Breast epithelium (tissue), 4 donors: Measurements from ENCODE around the gene EFNB1. TPM values are rescaled to one million over a fixed set of nuclear protein-coding genes. Genes with fewer than 3 reads are reported as not detected.

Experiments used
- DNase-seq, 2 donors: peaks; one replicate each; pipeline ENCODE4 v3.0.0-alpha.2; 2019; ENCODE audit warnings: low spot score in 2 of 2
- H3K27ac ChIP-seq, 2 donors: fragments of 200-600 bp; sonication (generic) in 1 of 2; one replicate each; pipeline ENCODE4 v1.5.1; 2016 to 2019; ENCODE audit warnings: mild to moderate bottlenecking in 1 of 2
- H3K27me3 ChIP-seq, 2 donors: fragments of 200-600 bp; sonication (generic) in 1 of 2; one replicate each; pipeline versions ENCODE4 v1.5.1 to v1.6.0; 2017 to 2019; ENCODE audit warnings: control low read depth in 1 of 2, mild to moderate bottlenecking in 1 of 2
- H3K36me3 ChIP-seq: fragments of 200-600 bp; one replicate; pipeline ENCODE4 v1.5.1; 2019
- H3K4me1 ChIP-seq, 2 donors: fragments of 200-600 bp; sonication (generic); one replicate each; pipeline ENCODE4 v1.5.1; 2016 to 2019; ENCODE audit warnings: control low read depth in 1 of 2
- H3K4me3 ChIP-seq, 3 donors: fragments of 200-600 bp; sonication (generic); 1 replicate in 2 of 3; 2 replicates in 1 of 3; pipeline ENCODE4 v1.5.1; 2016 to 2019; ENCODE audit warnings: mild to moderate bottlenecking in 3 of 3, moderate library complexity in 2 of 3
- H3K9me3 ChIP-seq, 2 donors: fragments of 200-600 bp; sonication (generic) in 1 of 2; one replicate each; pipeline ENCODE4 v1.5.1; 2016 to 2019; ENCODE audit warnings: control low read depth in 1 of 2
- POLR2A ChIP-seq: fragments of 450-650 bp; IDR thresholded peaks from one replicate; pipeline ENCODE4 v1.6.1; 2016; ENCODE audit warnings: antibody characterized with exemption, mild to moderate bottlenecking, moderate library complexity
- POLR2AphosphoS5 ChIP-seq, 3 donors: sonication (generic); formaldehyde crosslinking; IDR thresholded peaks; one replicate each; pipeline ENCODE4 v1.6.1; 2017; ENCODE audit warnings: antibody characterized with exemption in 3 of 3
- intact Hi-C: fragments of 100-400 bp; cut with DNase I; formaldehyde crosslinking; loops from one replicate; pipeline ENCODE4 v1.15.1; 2023; ENCODE audit warnings: low total_unique reads
- total RNA-seq, 3 donors: library from RNA; depleted of rRNA; stranded (reverse); fragments of >200 nt; gene quantifications; one replicate each; pipeline ENCODE4 v1.1.0, GENCODE V29; 2016
- TF ChIP-seq, protein P1 (sequence below), 3 donors: fragments of 450-650 bp; IDR thresholded peaks; one replicate each; pipeline ENCODE4 v1.5.1; 2016 to 2017; ENCODE audit warnings: antibody characterized with exemption in 3 of 3, mild to moderate bottlenecking in 3 of 3, moderate library complexity in 3 of 3

EFNB1 gene
- total RNA-seq, 3 donors from 2014 or later, result 19.2 to 46.5 (median 41.4) TPM

DNA sequence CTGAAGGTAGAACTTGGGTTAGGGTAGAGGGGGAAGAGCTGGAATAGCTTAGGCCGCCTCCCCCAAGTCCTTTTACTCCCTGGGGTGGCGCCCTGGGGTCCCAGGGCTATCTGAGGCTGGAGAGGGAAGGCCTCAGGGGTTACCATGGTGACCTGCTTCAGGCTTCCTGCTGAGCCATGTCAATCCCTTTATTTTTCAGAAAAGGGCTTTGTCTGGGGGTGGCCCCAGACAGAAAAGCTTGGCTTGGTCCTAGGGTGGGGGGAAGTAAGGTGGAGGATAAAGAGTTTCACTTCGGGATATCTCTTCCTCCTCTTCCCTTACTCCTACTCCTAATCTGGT is 6.3 kb downstream of the EFNB1 start:
- intact Hi-C loops, result no loop called here
- H3K4me3 ChIP-seq, result no peak overlapping the region
- no peak overlapping the region for H3K27ac ChIP-seq
- no peaks in the 10 kb centered on the region for H3K4me1 ChIP-seq
- TF ChIP-seq POLR2AphosphoS5 (IDR thresholded peaks at IDR 0.05) (no peak), POLR2A (no peak)
- TF ChIP-seq, protein P1, sequence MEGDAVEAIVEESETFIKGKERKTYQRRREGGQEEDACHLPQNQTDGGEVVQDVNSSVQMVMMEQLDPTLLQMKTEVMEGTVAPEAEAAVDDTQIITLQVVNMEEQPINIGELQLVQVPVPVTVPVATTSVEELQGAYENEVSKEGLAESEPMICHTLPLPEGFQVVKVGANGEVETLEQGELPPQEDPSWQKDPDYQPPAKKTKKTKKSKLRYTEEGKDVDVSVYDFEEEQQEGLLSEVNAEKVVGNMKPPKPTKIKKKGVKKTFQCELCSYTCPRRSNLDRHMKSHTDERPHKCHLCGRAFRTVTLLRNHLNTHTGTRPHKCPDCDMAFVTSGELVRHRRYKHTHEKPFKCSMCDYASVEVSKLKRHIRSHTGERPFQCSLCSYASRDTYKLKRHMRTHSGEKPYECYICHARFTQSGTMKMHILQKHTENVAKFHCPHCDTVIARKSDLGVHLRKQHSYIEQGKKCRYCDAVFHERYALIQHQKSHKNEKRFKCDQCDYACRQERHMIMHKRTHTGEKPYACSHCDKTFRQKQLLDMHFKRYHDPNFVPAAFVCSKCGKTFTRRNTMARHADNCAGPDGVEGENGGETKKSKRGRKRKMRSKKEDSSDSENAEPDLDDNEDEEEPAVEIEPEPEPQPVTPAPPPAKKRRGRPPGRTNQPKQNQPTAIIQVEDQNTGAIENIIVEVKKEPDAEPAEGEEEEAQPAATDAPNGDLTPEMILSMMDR (IDR thresholded peaks at IDR 0.05), result no peak
- H3K9me3 ChIP-seq, result no peaks in the 10 kb centered on the region
- DNase-seq, result no peak
- H3K36me3 ChIP-seq, result no peaks in the 10 kb centered on the region
- H3K27me3 ChIP-seq, result peaks cover 0 to 61% of the 10 kb centered on the region in 2 donors

DNA sequence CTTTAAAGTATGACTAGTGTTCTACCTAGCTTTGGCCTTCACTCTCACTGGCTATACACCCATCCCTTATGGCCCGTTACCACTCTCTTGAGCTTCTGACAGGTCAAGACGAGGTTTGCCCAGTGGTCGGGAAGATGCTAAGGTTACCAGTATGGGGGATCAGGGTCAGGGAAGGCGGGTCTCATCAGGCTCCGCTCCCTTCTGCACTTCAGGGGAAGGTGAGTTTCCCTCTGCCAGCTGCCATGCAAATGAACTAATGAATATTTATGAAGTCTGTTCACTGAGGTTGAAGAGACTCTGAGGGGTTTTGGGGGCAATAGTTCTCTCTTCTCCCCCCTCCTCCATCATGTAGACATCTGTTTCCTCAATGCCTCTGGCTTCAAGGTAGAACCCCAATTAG is 6.6 kb downstream of the EFNB1 start:
- no peak for DNase-seq
- Histone ChIP-seq H3K27ac (no peak overlapping the region), H3K27me3 (peaks cover 0 to 60% of the 10 kb centered on the region in 2 donors), H3K36me3 (no peaks in the 10 kb centered on the region), H3K4me3 (no peak overlapping the region), H3K9me3 (no peaks in the 10 kb centered on the region), H3K4me1 (no peaks in the 10 kb centered on the region)
- TF ChIP-seq POLR2A (no peak), POLR2AphosphoS5 (IDR thresholded peaks at IDR 0.05) (no peak)
- TF ChIP-seq, protein P1 (IDR thresholded peaks at IDR 0.05), result no peak
- intact Hi-C loops, result no loop called here

DNA sequence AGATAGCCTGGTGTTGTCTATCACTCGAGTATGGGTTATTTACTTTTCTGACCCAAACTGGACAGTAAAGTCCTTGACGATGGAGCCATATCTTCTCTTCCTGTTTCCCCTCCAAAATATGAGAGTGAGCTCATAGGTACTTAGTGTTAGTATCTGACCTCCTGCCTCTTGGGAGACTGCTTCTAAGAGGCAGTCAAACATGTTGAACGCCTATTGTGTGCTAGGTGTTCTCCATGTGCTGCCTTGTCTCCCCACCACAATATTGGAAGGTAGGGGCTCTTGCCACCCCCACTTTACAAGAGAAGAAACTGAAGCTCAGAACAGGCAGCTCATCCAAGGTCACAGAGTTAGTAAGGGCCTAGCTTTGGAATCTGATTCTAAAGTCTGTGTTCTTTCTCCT is 8.3 kb downstream of the EFNB1 start:
- H3K27ac ChIP-seq, result no peak overlapping the region
- H3K4me1 ChIP-seq, result no peaks in the 10 kb centered on the region
- H3K4me3 ChIP-seq, result no peak overlapping the region
- intact Hi-C loops, result no loop called here
- no peaks in the 10 kb centered on the region for H3K36me3 ChIP-seq
- peaks cover 0 to 54% of the 10 kb centered on the region in 2 donors for H3K27me3 ChIP-seq
- no peaks in the 10 kb centered on the region for H3K9me3 ChIP-seq
- DNase-seq, result no peak
- no peak for TF ChIP-seq POLR2A
- TF ChIP-seq POLR2AphosphoS5 (IDR thresholded peaks at IDR 0.05), result no peak
- TF ChIP-seq, protein P1 (IDR thresholded peaks at IDR 0.05), result no peak

DNA sequence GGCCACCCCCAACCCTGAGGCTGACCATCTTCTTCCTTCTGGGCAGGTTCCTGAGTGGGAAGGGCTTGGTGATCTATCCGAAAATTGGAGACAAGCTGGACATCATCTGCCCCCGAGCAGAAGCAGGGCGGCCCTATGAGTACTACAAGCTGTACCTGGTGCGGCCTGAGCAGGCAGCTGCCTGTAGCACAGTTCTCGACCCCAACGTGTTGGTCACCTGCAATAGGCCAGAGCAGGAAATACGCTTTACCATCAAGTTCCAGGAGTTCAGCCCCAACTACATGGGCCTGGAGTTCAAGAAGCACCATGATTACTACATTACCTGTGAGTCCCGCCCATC is 9.7 kb downstream of the EFNB1 start:
- DNase-seq, result no peak

DNA sequence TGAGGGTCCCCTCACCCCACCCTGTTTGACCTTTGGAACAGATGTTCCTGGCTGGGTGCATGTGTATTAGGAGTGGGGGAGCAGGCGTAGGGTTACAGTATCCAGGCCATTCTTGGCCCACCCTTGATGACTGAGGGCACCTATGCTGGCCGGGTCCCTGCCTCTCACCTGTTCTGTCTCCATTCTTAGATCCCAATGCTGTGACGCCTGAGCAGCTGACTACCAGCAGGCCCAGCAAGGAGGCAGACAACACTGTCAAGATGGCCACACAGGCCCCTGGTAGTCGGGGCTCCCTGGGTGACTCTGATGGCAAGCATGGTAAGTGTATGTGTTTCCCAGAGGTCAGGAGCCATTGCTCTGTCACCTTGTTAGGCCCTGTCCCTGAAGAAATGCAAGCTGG is 10.9 kb downstream of the EFNB1 start:
- DNase-seq, result no peak

More for the DNA sequence above, 9.7 kb downstream of the EFNB1 start:
- TF ChIP-seq POLR2AphosphoS5 (IDR thresholded peaks at IDR 0.05) (no peak), POLR2A (no peak)
- TF ChIP-seq, protein P1 (IDR thresholded peaks at IDR 0.05), result no peak
- intact Hi-C loops, result no loop called here
- Histone ChIP-seq H3K27me3 (peaks cover 0 to 55% of the 10 kb centered on the region in 2 donors), H3K27ac (peak overlapping the region in 1 of 2 donors; percentile 32), H3K36me3 (no peaks in the 10 kb centered on the region), H3K4me3 (no peak overlapping the region), H3K4me1 (no peaks in the 10 kb centered on the region), H3K9me3 (no peaks in the 10 kb centered on the region)

More for the DNA sequence above, 10.9 kb downstream of the EFNB1 start:
- H3K27ac ChIP-seq, result no peak overlapping the region
- H3K4me1 ChIP-seq, result no peaks in the 10 kb centered on the region
- TF ChIP-seq, protein P1 (IDR thresholded peaks at IDR 0.05), result no peak
- TF ChIP-seq POLR2A (no peak), POLR2AphosphoS5 (IDR thresholded peaks at IDR 0.05) (no peak)
- no peaks in the 10 kb centered on the region for H3K36me3 ChIP-seq
- H3K4me3 ChIP-seq, result no peak overlapping the region
- H3K9me3 ChIP-seq, result no peaks in the 10 kb centered on the region
- H3K27me3 ChIP-seq, result peaks cover 0 to 54% of the 10 kb centered on the region in 2 donors
- intact Hi-C loops, result no loop called here
